GM18870 (cell line): ENCODE measurements around the gene ANO7.
"Not testable (repeated sequence)": the region's sequence is repeated elsewhere in the genome, so short reads cannot be mapped to it uniquely, and the experiment has no call there.

Experiments
- ATAC-seq: cut with Tn5 transposase; IDR thresholded peaks from one replicate; pipeline ENCODE4 v1.9.1; 2021; ENCODE audit warnings: moderate library complexity; ENCODE audit not compliant: unreplicated experiment

Gene ANO7

DNA sequence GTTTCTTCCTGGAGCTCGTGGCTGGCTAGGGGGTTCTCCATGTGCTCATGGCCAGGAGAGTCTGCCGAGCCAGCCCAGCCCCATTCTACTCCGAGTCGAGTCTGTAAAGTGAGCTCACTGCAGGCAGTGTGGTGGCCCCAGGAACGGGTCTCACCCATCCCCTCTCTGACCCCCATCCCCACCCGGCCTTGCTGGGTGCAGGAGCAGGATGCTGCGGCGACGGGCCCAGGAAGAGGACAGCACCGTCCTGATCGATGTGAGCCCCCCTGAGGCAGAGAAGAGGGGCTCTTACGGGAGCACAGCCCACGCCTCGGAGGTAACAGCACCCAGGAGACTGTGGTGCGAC is 1.4 kb downstream of the ANO7 start:
- no peak for ATAC-seq

DNA sequence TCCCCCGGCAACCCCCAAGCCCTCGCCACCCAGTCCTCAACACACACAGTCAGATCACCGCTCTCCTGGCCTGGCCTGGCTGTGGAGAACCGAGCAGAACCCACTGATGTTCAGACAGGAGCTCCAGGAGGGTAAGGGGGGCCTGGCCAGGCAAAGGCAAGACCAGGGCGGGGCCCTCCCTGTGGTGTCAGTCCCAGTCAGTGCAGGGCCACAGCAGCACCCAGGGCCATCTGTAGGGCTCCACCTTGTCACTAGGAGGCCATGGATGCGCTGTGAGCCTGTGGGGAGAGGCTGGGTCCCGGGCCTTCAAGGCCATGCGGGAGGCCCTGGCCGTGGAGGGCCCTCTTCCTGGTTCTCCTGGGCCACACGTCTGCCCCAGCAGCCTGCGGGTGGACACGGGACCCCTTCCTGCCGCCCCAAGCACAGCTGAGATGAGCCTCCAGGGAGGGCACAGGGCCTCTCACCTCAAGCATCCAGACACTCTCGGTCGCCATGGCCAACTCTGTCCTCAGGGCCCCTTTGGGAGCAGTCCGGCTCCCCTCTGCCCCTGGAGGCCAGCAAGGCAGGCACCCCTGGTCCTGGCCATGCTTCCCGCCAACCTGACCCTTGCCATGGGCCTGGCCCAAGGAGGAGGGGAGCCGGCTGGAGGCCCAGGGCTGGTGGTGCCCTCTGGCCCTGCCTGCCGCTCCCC is 2.0 kb downstream of the ANO7 start:
- ATAC-seq, result no peak

DNA sequence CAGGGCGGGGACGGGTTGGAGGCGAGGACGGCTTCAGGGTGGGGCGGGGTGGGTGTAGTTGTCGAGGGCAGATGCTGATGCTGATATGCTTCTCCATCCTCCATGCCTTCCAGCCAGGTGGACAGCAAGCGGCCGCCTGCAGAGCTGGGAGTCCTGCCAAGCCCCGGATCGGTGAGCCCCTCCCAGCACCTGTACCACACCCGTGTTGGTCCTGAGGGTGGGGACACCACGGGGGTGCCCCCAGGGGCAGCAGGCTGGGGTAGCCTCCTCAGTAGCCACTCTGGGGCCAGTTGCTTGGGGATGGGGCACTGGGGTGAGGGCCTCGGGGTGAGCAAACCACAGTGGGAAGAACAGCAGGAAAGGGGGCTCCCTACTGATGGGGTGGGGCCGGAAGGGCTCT is 2.6 kb downstream of the ANO7 start:
- no peak for ATAC-seq

DNA sequence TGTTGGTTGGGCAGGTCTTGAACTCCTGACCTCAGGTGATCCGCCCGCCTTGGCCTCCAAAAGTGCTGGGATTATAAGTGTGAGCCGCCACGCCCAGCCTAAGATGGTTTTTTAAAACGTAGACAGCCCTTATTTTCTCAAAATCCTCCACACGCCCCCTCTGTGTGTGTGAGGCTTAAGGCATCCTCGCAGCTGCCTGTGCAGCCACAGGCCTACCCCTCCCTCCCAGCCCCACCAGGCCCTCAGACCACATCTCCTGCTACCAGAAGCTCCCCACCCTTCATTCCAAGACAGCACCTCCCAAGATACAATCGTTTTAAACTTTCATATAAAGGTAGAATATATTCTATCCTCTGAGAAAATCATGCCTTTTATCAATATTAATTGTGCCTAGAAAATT is 4.8 kb downstream of the ANO7 start:
- ATAC-seq, result no peak

GRCh38 chr2:241194811-241195210 is 6.3 kb downstream of the ANO7 start:
- ATAC-seq, result no peak

GRCh38 chr2:241195506-241196130 is 7.1 kb downstream of the ANO7 start:
- no peak for ATAC-seq

GRCh38 chr2:241197246-241197645 is 8.8 kb downstream of the ANO7 start:
- not testable (repeated sequence) for ATAC-seq

GRCh38 chr2:241197947-241198346 is 9.5 kb downstream of the ANO7 start:
- no peak for ATAC-seq

DNA sequence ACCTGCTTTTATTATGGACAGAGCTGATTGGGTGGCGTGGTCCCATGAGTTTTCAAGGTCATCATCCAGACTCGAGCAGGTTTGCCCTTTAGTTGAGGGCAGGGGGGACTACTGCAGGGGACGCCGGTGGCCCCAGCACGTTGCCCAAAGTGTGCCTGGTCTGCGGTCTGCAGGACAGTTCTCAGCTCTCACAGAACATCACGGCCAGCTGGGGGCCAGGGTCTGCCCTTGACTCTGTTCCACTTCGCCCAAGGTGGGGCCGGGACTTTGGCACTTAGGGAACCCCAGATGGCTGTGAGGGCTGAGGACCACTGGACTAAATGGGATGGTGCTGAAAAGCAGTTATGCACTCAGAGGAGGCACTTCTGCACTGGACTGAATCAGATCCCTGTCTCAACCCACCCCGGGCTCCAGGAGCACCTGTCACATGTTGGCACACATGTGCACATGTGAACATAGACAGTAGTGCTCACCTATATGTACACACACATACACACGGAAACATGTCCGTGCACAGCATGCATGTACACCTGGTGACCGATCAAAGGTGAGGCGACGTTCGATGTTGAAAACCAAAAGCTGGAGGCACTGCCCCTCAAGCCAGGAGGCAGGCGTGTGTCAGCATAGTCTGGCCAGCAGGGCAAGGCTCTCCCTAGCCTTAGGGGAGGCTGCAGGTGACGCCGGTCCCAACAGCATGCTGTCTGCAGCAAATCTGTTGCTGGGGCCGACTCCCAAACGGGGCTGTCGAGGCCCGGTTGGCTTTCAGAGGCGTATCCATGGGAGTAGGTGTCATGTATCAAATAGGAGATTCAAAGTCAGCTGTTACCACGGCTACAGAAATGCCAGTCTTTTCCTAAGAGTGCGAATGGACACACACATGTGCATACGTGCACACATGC is 10.2 kb downstream of the ANO7 start:
- ATAC-seq, result no peak

- no peak for ATAC-seq
These were observed 10.8 kb downstream of the ANO7 start for GRCh38 chr2:241199286-241199685.

GRCh38 chr2:241199897-241200821 is 11.7 kb downstream of the ANO7 start:
- ATAC-seq, result no peak

DNA sequence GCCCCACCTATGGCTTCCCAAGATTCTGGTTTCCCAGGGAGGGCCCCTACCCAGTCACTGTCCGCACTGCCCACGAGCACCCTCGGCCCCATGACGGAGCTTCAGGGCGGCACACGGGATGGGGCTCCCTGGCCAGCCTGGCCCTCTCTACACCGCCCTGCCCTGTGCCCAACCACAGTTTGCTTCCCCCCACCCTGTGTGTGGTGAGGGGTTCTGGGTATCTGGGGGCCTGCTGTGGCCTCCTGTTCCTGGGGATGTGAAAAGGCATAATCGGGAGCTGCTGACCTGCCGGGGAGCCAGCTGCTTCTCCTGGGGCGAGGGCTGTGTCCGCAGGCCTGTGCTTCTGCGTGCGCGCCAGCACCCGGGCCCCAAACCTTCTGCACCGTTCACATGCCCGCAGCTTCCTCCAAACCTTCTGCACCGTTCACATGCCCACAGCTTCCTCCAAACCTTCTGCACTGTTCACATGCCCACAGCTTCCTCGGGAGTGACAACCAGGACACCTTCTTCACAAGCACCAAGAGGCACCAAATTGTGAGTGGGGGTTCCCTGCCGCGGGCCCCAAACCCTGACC is 12.4 kb downstream of the ANO7 start:
- no peak for ATAC-seq

- no peak for ATAC-seq
These were observed 13.2 kb downstream of the ANO7 start for GRCh38 chr2:241201445-241202267.

DNA sequence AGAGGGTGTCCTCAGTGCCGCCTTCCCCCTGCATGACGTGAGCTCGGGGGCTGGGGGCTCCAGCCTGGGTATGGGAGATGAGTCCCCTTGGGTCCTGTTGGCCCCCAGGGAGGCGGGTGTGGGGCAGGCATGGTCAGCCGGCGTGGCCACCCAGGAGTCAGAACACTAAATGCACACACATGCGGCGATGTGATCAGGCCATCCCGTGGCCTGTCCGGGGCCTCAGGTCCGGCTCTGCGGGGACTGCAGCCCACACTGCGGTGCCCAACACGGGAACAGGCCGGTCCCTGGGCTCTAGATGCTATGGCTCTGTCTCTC is 13.8 kb downstream of the ANO7 start:
- ATAC-seq, result no peak

GRCh38 chr2:241202681-241203080 is 14.2 kb downstream of the ANO7 start:
- no peak for ATAC-seq

DNA sequence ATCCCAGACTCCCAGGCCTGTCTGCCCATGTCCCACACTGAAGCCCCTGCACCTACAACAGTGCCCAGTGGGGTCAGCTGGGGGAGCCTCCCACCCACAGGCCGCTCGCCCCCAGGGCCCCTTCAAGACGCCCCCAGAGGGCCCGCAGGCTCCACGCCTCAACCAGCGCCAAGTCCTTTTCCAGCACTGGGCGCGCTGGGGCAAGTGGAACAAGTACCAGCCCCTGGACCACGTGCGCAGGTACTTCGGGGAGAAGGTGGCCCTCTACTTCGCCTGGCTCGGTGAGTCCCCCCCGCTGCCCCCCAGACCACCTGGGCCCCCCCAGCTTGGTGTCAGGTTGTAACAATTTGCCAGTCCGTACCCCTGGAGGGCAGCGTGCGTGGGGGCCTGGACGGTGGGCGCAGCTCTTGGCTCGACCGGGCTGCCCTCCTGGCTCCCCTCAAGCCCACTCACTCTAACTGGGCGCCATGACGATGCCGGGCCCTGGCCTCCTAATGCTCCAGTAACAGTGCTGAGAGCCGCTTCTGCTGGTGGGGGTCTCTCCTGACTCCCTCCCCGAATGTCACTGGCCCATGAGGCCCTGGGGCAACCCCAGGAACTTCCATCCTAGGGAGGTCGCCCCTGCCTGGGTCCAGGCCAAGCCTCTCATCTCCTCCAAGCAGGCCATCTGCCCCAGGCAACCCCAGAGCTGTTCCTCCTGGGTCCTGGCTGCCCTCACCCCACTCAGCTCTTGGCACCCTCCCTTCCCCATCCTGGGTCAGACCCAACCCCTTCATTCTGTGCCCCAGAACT is 14.9 kb downstream of the ANO7 start:
- ATAC-seq, result no peak

- ATAC-seq, result no peak
These were observed 15.5 kb downstream of the ANO7 start for GRCh38 chr2:241204010-241204384.

GRCh38 chr2:241204490-241204889 is 16.0 kb downstream of the ANO7 start:
- no peak for ATAC-seq

GRCh38 chr2:241205086-241205485 is 16.6 kb downstream of the ANO7 start:
- ATAC-seq, result no peak
